Measurements from ENCODE around the gene KIAA1671. TPM values are rescaled to one million over a fixed set of nuclear protein-coding genes. Genes with fewer than 3 reads are reported as not detected.

Gene KIAA1671
- polyA plus RNA-seq, 6 donors from 2014 or later = not detected

DNA sequence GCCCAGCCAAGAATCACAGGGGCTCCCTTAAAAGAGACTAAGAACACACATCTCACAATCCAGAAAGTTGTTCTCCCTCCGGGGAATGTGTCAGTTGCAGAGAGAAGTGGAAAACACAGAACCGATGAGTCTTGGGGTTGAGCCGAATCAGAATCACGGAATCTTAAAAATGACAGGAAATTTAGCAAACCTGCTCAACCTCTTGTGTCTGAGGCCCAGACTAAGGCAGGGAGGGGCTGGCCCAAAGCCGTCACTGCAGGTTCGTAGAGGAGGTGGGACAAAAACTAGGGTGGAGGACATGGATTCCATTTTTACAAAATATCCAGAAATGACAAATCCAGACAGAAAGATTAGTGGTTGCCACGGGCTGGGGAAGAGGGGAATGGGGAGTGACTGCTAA is 63.8 kb downstream of the KIAA1671 start:
- H3K4me1 Mint-ChIP-seq = no peaks in the 10 kb centered on the region

DNA sequence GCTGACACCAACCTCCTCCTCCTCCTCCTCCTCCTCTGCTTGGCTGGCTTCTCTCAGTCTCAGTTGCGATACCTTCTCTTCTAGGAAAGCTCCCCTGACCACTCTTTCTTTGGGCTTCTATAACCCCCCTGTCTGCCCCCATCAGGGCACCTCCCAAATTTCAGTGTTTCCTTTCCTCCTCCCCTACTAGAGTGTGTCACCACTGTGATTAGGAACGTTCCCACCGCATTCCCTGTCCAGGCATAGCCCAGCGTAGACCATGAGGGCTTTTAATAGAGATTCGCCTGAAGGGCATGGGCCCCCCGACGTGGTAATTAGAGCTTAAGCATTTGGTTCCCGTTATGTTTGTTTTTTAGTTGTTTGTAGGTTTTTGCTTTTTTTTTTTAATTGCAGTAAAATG is 65.5 kb downstream of the KIAA1671 start:
- Mint-ChIP-seq H3K27ac (no peak overlapping the region), H3K4me1 (no peaks in the 10 kb centered on the region), H3K27me3 (peaks cover 13 to 31% (median 17%) of the 10 kb centered on the region in 3 donors), H3K9me3 (peaks cover 0 to 3% (median 0%) of the 10 kb centered on the region in 7 donors), H3K4me3 (no peak overlapping the region), H3K36me3 (no peaks in the 10 kb centered on the region)
- no peak for DNase-seq
- ATAC-seq (ENCODE audit: low read depth in 2 of 2) = no peak

More for the DNA sequence above, 63.8 kb downstream of the KIAA1671 start:
- H3K27ac Mint-ChIP-seq = peak overlapping the region in 1 of 6 donors; percentile 18
- H3K27me3 Mint-ChIP-seq = peaks cover 13 to 36% (median 21%) of the 10 kb centered on the region in 3 donors
- DNase-seq = no peak
- H3K9me3 Mint-ChIP-seq = peaks cover 0 to 3% (median 0%) of the 10 kb centered on the region in 7 donors
- H3K36me3 Mint-ChIP-seq = no peaks in the 10 kb centered on the region
- no peak overlapping the region for H3K4me3 Mint-ChIP-seq
- ATAC-seq (ENCODE audit: low read depth in 2 of 2) = no peak

DNA sequence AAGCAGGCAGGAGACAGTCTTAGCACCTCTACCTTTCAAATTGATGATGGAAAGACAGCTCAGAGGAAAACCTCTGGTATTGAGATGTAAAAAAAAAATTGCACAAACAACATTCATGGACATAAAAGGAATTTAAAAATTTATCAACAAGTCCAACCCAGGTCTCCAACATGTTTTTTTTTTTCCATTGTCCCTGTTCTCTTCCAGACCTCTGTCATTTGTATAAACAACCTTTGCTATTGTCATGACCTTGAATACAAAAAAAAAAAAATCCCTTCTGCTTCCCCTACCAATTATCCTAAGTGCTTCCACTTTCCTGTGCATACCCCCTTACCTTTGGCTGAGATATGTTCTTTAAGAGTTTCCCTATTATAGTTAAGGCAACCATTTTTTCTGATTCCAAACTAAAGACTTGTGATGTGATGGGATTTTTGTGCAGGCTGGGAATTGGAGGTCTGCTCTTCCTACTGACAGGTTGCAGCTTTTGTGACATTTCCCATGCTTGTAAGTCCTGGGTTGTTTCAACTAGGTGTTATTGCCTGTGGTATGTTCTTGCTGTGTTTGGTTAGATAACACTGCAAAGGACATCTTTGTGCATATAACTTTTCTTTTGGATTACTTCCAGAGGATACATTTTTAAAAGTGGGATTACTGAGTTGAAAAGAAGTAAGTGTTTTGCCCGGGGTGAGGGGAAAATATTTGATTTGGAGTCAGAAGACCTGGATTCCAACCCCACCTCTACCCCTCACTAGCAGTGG is 67.1 kb downstream of the KIAA1671 start:
- no peak for ATAC-seq (ENCODE audit: low read depth in 2 of 2)
- Mint-ChIP-seq H3K4me3 (peak overlapping the region in 1 of 8 donors; percentile 17), H3K27ac (no peak overlapping the region), H3K9me3 (peaks cover 0 to 3% (median 0%) of the 10 kb centered on the region in 7 donors), H3K36me3 (no peaks in the 10 kb centered on the region), H3K4me1 (no peaks in the 10 kb centered on the region), H3K27me3 (peaks cover 13 to 27% (median 17%) of the 10 kb centered on the region in 3 donors)
- DNase-seq = no peak

DNA sequence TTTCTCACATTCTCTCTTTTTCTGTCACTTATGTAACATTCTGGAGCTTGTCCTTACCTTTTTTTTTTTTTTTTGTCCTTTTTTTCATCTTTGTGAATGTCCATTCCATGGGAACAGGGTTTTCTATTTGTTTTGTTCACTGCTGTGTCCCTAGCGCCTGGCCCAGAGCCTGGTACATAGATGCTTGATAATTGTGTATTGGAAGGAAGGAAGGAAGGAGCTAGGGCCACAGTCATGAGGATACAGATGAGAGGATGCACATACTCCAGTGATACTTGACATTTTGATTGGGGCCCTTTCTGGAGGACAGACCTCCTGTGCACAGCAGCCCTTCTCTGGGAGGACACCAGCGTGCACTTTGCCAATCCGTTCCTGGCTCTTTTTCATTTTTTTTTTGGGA is 68.9 kb downstream of the KIAA1671 start:
- no peak overlapping the region for H3K4me3 Mint-ChIP-seq

DNA sequence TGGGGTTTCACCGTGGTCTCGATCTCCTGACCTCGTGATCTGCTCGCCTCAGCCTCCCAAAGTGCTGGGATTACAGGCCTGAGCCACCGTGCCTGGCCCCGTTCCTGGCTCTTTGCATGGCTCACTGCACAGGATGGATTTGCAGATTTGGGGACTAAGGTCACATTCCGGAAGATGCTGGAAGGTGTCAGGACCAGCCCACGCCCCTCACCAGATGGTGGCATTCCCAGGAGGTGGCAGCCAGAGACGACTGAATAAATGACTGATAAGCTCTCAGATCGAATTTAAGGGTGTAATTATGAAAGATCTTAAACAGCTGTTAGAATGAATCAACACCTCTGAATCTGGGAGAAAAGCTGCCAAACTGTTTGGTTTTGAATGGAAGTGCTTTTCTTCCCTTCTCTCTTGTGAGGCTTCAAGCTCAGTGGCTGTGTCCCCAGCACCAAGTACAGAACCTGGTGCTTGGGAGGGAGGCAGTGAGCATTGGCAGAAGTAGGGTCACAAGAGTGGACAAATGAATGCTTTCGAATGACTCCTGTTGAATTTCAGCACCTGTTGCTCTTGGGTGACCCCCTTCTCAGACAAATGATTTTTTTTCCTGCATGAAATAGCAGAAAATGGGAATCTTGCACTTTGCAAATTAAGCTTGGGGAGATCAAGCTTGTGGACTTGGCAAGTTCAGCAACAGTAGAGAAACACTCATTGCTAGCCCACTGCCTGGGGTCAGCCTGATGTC is 69.6 kb downstream of the KIAA1671 start:
- Mint-ChIP-seq H3K27me3 (peaks cover 16 to 50% (median 17%) of the 10 kb centered on the region in 3 donors), H3K4me1 (no peaks in the 10 kb centered on the region), H3K4me3 (no peak overlapping the region), H3K36me3 (no peaks in the 10 kb centered on the region), H3K27ac (no peak overlapping the region), H3K9me3 (no peaks in the 10 kb centered on the region)
- no peak for DNase-seq
- ATAC-seq (ENCODE audit: low read depth in 2 of 2) = no peak

More for the DNA sequence above, 68.9 kb downstream of the KIAA1671 start:
- Mint-ChIP-seq H3K4me1 (no peaks in the 10 kb centered on the region), H3K27ac (peak overlapping the region in 1 of 6 donors; percentile 11), H3K9me3 (peaks cover 0 to under 1% (median 0%) of the 10 kb centered on the region in 7 donors), H3K27me3 (peaks cover 16 to 44% (median 17%) of the 10 kb centered on the region in 3 donors), H3K36me3 (no peaks in the 10 kb centered on the region)
- ATAC-seq (ENCODE audit: low read depth in 2 of 2) (no peak), DNase-seq (no peak)

DNA sequence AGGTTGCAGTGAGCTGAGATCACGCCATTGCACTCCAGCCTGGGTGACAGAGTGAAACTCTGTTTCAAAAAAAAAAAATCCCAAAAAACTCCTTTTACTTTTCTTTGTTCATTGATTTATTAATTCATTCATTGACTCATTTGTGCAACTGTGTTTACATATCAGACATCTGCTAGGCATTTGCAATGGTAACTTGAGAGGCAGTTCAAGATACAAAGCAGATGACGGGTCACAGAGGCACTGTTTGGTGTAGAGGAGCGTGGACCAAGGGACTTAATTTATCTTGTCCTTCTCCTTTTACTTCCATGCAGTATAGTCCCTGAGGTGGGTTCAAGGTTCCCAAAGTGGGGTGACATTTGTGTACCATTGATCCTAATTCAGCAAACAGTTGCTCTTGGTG is 71.4 kb downstream of the KIAA1671 start:
- no peak overlapping the region for H3K27ac Mint-ChIP-seq

DNA sequence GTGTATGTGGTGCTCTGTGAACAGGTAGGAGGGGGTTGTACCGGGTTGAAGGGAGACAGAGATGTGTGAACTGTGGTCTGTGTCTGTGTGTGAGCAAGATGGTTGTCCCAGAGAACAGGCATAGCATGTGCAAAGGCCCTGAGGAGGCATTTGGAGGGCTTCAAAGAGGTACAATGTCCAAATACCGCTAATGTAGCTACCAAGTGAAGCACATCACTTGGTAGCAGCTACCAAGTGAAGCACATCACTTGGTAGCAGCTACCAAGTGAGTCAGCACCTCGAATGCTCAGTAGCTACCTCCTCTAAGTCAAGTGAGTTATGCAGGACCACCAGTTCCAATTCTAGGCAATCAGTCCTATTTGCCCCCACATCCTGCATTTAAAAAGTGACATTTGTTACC is 72.4 kb downstream of the KIAA1671 start:
- no peaks in the 10 kb centered on the region for H3K4me1 Mint-ChIP-seq
- H3K27me3 Mint-ChIP-seq = peaks cover 11 to 44% (median 12%) of the 10 kb centered on the region in 3 donors
- DNase-seq (no peak), ATAC-seq (ENCODE audit: low read depth in 2 of 2) (no peak)
- H3K27ac Mint-ChIP-seq = no peak overlapping the region
- no peaks in the 10 kb centered on the region for H3K36me3 Mint-ChIP-seq
- no peak overlapping the region for H3K4me3 Mint-ChIP-seq
- H3K9me3 Mint-ChIP-seq = no peaks in the 10 kb centered on the region

More for the DNA sequence above, 71.4 kb downstream of the KIAA1671 start:
- H3K4me1 Mint-ChIP-seq = no peaks in the 10 kb centered on the region
- ATAC-seq (ENCODE audit: low read depth in 2 of 2) (no peak), DNase-seq (no peak)
- peaks cover 11 to 44% (median 12%) of the 10 kb centered on the region in 3 donors for H3K27me3 Mint-ChIP-seq
- no peaks in the 10 kb centered on the region for H3K9me3 Mint-ChIP-seq
- no peak overlapping the region for H3K4me3 Mint-ChIP-seq
- H3K36me3 Mint-ChIP-seq = no peaks in the 10 kb centered on the region

DNA sequence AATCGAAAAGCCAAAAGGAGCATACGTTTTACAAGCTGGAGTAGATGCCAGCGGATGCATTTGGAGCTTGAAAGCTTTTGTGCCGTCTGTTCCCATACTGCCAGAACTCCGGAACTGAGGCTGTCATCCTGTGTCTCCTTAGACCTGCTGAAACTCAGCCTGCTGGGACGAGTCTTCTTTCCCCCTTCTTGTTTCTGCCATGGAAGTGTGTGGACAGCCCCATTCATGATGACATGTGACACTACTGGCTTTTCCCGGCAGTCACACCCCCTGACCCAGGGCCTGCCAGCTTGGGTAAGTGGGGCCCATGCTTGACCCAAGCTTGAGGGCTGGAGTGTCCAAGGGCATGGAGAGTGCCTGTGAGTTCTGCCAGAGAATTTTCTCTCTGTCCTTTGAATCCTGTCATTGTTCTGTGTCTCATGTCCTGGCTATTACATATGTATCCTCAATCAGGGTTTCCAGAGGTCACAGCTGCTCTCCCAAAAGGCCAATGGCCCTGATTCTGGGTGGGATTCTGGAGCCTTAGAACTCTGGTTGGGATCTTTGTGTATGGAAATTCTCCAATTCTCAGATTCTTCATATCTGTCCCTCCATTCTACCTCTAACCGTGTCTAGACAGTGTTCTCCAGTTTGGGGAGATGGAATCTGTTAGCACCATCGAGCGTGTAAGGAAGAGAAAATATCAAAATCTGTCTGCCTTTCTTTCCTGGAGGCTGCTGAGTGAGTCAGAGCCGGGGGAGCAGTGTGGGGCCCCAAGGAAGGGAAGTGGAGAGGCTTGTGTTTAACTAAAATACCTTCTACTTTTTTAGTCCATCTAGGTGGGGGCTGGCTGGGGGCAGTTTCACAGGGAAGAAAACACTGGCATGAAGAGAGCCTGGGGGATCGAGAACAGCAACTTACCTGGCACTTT is 73.2 kb downstream of the KIAA1671 start:
- H3K27me3 Mint-ChIP-seq = peaks cover 4 to 36% (median 5%) of the 10 kb centered on the region in 3 donors
- ATAC-seq (ENCODE audit: low read depth in 2 of 2) = no peak

DNA sequence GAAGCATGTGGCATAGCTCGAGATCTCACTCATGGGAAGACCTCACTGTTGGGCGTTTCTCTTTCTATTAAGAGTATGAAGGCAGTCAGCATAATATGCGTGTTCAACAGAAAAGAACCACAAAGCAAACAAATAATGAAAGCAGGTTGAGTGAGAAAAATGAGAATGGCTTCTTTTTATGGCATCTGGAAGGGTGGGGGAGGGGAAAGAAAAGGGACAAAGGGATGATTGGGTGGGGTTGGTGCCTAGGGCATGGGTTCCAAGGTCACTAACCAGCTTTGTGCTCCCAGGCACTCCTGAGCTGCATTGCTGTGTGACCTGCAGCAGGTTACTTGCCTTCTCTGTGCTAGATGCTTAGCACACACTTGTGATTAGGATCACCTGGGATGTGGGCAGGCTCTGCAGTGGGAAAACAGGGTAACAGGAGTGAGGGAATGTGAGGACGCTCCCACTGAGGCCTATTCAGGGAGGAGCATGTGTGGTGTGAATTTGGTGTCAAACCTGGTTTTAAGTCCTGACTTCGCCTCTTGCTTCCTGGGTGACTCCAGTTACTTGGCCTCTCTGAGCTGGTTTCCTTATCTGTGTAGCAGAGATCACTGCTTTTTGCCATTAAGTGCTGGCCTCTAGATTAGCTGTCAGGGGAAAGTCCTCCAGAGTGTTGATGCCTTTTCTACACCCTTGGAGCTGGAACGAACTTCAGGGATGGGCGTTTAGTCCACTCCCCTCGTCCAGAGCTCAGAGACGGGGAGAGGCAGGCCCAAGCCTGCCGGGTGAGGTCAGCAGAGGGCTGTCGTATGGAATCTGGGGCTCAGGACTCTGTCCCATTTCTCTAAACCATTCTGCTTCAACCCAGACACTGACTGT is 74.8 kb downstream of the KIAA1671 start:
- peak overlapping the region in 1 of 6 donors; percentile 74 for H3K27ac Mint-ChIP-seq
- no peak for ATAC-seq (ENCODE audit: low read depth in 2 of 2)
- H3K9me3 Mint-ChIP-seq = no peaks in the 10 kb centered on the region
- no peaks in the 10 kb centered on the region for H3K4me1 Mint-ChIP-seq
- peaks cover 3 to 34% (median 4%) of the 10 kb centered on the region in 3 donors for H3K27me3 Mint-ChIP-seq
- DNase-seq = no peak
- H3K4me3 Mint-ChIP-seq = no peak overlapping the region
- H3K36me3 Mint-ChIP-seq = no peaks in the 10 kb centered on the region

More for the DNA sequence above, 73.2 kb downstream of the KIAA1671 start:
- Mint-ChIP-seq H3K27ac (no peak overlapping the region), H3K36me3 (no peaks in the 10 kb centered on the region), H3K4me3 (no peak overlapping the region), H3K9me3 (no peaks in the 10 kb centered on the region), H3K4me1 (no peaks in the 10 kb centered on the region)
- DNase-seq = no peak

DNA sequence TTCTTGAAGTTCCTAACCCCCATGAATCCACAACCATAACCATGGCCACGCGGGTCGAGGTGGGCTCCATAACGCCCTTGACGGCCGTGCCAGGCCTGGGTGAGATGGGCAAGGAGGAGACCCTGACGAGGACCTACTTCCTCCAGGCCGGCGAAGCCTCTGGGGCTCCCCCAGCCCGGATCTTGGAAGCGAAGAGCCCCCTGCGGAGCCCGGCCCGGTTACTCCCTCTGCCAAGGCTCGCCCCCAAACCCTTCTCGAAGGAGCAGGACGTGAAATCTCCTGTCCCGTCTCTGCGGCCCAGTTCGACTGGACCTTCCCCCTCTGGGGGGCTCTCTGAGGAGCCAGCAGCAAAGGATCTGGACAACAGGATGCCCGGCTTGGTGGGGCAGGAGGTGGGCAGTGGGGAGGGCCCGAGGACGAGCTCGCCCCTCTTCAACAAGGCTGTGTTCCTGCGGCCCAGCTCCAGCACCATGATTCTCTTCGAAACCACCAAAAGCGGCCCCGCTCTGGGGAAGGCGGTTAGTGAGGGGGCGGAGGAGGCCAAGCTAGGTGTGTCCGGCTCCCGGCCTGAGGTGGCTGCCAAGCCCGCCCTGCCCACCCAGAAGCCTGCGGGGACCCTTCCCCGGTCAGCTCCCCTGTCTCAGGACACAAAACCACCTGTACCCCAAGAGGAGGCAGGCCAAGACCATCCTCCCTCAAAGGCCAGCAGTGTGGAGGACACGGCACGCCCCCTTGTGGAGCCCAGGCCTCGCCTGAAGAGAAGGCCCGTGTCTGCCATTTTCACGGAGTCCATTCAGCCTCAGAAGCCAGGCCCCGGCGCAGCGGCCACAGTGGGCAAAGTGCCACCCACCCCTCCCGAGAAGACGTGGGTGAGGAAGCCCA is 75.7 kb downstream of the KIAA1671 start:
- H3K4me1 Mint-ChIP-seq = no peaks in the 10 kb centered on the region
- DNase-seq = no peak
- H3K27me3 Mint-ChIP-seq = peaks cover 3 to 34% (median 4%) of the 10 kb centered on the region in 3 donors
- no peak for ATAC-seq (ENCODE audit: low read depth in 2 of 2)
- H3K27ac Mint-ChIP-seq = no peak overlapping the region
- H3K9me3 Mint-ChIP-seq = no peaks in the 10 kb centered on the region
- no peaks in the 10 kb centered on the region for H3K36me3 Mint-ChIP-seq
- H3K4me3 Mint-ChIP-seq = no peak overlapping the region

DNA sequence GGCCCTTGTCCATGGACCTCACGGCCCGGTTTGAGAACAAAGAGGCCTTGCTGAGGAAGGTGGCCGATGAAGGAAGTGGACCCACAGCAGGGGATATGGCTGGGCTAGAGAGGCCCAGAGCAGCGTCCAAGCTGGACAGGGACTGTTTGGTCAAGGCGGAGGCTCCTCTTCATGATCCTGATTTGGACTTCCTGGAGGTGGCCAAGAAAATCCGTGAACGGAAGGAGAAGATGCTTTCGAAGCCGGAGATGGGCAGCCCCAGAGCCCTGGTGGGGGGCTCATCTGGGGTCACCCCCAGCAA is 76.3 kb downstream of the KIAA1671 start:
- no peak for ATAC-seq (ENCODE audit: low read depth in 2 of 2)
- Mint-ChIP-seq H3K27me3 (peaks cover 3 to 33% (median 4%) of the 10 kb centered on the region in 3 donors), H3K4me3 (no peak overlapping the region)

DNA sequence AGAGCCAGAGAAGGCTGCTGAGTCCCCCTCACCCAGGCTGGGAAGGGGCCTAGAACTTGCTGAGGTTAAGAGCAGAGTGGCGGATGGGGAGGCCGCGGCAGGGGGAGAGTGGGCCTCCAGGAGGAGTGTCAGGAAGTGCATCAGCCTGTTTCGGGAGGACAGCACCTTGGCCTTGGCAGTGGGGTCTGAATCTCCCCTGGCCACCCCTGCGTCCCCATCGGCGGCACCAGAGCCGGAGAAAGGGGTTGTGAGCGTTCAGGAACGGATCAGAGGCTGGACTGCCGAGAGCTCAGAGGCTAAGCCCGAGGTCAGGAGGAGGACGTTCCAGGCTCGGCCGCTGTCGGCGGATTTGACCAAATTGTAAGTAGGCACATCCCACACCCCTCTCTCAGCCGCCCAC is 76.7 kb downstream of the KIAA1671 start:
- peaks cover 2 to 32% (median 4%) of the 10 kb centered on the region in 3 donors for H3K27me3 Mint-ChIP-seq

More for the DNA sequence above, 76.3 kb downstream of the KIAA1671 start:
- no peak for DNase-seq
- H3K27ac Mint-ChIP-seq = no peak overlapping the region
- H3K36me3 Mint-ChIP-seq = no peaks in the 10 kb centered on the region
- H3K4me1 Mint-ChIP-seq = no peaks in the 10 kb centered on the region
- no peaks in the 10 kb centered on the region for H3K9me3 Mint-ChIP-seq

More for the DNA sequence above, 76.7 kb downstream of the KIAA1671 start:
- Mint-ChIP-seq H3K36me3 (no peaks in the 10 kb centered on the region), H3K4me3 (no peak overlapping the region), H3K27ac (no peak overlapping the region), H3K4me1 (no peaks in the 10 kb centered on the region), H3K9me3 (no peaks in the 10 kb centered on the region)
- DNase-seq = no peak
- no peak for ATAC-seq (ENCODE audit: low read depth in 2 of 2)

Data from naive B cell (primary cell).